SU-DHL-6 (cell line): ENCODE results near the gene PARP1.

Source experiments
- H2AFZ ChIP-seq: fragments of 200-600 bp; sonication (generic); 2 replicates; pipeline ENCODE4 v1.6.1; 2014; ENCODE audit warnings: low read depth, mild to moderate bottlenecking, moderate library complexity, mixed read lengths, antibody characterized with exemption, low read length; ENCODE audit not compliant: severe bottlenecking
- H3F3A ChIP-seq: fragments of 200-600 bp; shearing (Covaris generic); 2 replicates; pipeline ENCODE4 v1.6.0; 2016; ENCODE audit warnings: antibody characterized with exemption, mild to moderate bottlenecking; ENCODE audit not compliant: insufficient read depth
- H3K27ac ChIP-seq: fragments of 200-600 bp; sonication (generic); 2 replicates; pipeline ENCODE4 v1.5.1; 2016; ENCODE audit warnings: low read depth, mild to moderate bottlenecking, low read length, moderate library complexity, mixed read lengths
- H3K27me3 ChIP-seq: fragments of 200-600 bp; sonication (generic), shearing (Covaris generic); 2 replicates; pipeline ENCODE4 v1.6.0; 2014; ENCODE audit warnings: mild to moderate bottlenecking, low read length
- H3K36me3 ChIP-seq: fragments of 200-600 bp; sonication (generic); 2 replicates; pipeline ENCODE4 v1.6.1; 2014; ENCODE audit warnings: mild to moderate bottlenecking, low read length, mixed read lengths
- H3K4me2 ChIP-seq: fragments of 300-600, 200-600 bp; shearing (Covaris generic), sonication (generic); 2 replicates; pipeline ENCODE4 v1.6.0; 2014; ENCODE audit warnings: low read length, low read depth, mild to moderate bottlenecking; ENCODE audit not compliant: poor library complexity, severe bottlenecking
- H3K4me3 ChIP-seq: fragments of 200-600 bp; sonication (generic); 2 replicates; pipeline ENCODE4 v1.5.1; 2014; ENCODE audit warnings: antibody characterized with exemption, low read length, mild to moderate bottlenecking, mixed read lengths; ENCODE audit not compliant: insufficient read depth, poor library complexity, severe bottlenecking
- H3K79me2 ChIP-seq: fragments of 200-600 bp; sonication (generic); 2 replicates; pipeline ENCODE4 v1.6.1; 2014; ENCODE audit warnings: mild to moderate bottlenecking, low read length, moderate library complexity; ENCODE audit not compliant: insufficient read depth
- H3K9ac ChIP-seq: fragments of 200-600 bp; sonication (generic); 2 replicates; pipeline ENCODE4 v1.7.0; 2014; ENCODE audit warnings: mild to moderate bottlenecking, low read length
- H3K9me2 ChIP-seq: fragments of 200-600 bp; sonication (generic); replicated peaks from 2 replicates; pipeline ENCODE4 v1.6.1; 2014; ENCODE audit warnings: low read length; ENCODE audit not compliant: insufficient read depth
- H3K9me3 ChIP-seq: fragments of 200-600 bp; sonication (generic); 2 replicates; pipeline ENCODE4 v1.6.1; 2014; ENCODE audit warnings: low read length, mixed read lengths; ENCODE audit not compliant: insufficient read depth
- H4K20me1 ChIP-seq: fragments of 200-600 bp; sonication (generic); 2 replicates; pipeline ENCODE4 v1.6.1; 2014; ENCODE audit warnings: low read depth, mild to moderate bottlenecking, antibody characterized with exemption, low read length, moderate library complexity, mixed read lengths
- EZH2phosphoT487 ChIP-seq: fragments of 200-600 bp; sonication (generic), shearing (Covaris generic); conservative IDR thresholded peaks from 2 replicates; pipeline ENCODE4 v1.6.1; 2018; ENCODE audit warnings: mild to moderate bottlenecking, antibody characterized with exemption, low read length, moderate library complexity, mixed read lengths
- TF ChIP-seq, protein P1 (sequence below): fragments of 200-600 bp; sonication (generic); IDR thresholded peaks from one replicate; pipeline ENCODE4 v1.5.1; 2017; ENCODE audit warnings: antibody characterized with exemption, mild to moderate bottlenecking, low read length, moderate library complexity; ENCODE audit not compliant: insufficient read depth, poor library complexity, severe bottlenecking

Gene PARP1

DNA sequence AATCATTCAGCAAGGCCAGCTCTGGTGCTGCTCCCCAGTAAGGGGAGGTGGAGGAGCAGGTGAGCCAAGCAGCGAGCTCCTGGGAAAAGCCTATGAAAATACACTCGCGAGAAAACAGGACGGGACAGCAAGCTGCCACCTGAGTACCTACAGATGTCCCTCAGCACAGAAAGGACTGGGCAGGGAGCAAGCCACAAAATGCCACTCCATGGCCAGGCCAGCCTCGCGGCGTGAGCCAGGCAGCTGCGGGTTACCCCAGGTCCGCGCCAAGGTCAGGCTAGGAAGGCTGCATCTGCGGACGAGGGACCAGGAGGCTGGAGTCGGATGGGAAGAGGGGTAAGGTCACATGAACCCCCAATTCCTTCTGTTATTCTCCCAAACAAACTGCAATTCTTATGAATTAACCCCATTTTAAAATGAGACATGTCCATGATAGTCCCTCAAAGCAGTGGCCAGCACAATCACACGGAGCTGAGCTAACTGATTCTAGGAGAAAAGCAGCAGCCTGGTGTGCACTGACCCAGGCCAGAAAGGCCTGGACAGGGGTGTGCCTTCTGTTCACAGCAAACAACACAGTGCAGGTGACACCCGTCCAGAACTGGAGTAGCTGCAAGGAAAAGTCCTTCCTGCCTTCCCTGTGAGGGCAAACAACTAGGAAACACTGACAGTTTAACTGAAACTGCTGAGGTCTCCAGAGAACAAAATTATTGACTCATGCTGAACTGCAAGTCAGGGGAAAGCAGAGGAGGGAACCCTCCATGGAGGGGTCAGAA, 26.5 kb downstream of the PARP1 start:
- H3K9me3 ChIP-seq, result no peaks in the 10 kb centered on the region
- no peak overlapping the region for H3K4me2 ChIP-seq
- no peak overlapping the region for H3K9ac ChIP-seq
- H3F3A ChIP-seq, result peaks cover 4% of the 10 kb centered on the region; the same call in 1 of the 2 replicates
- H3K79me2 ChIP-seq, result no peaks in the 10 kb centered on the region
- TF ChIP-seq EZH2phosphoT487, result no peak
- TF ChIP-seq, protein P1, sequence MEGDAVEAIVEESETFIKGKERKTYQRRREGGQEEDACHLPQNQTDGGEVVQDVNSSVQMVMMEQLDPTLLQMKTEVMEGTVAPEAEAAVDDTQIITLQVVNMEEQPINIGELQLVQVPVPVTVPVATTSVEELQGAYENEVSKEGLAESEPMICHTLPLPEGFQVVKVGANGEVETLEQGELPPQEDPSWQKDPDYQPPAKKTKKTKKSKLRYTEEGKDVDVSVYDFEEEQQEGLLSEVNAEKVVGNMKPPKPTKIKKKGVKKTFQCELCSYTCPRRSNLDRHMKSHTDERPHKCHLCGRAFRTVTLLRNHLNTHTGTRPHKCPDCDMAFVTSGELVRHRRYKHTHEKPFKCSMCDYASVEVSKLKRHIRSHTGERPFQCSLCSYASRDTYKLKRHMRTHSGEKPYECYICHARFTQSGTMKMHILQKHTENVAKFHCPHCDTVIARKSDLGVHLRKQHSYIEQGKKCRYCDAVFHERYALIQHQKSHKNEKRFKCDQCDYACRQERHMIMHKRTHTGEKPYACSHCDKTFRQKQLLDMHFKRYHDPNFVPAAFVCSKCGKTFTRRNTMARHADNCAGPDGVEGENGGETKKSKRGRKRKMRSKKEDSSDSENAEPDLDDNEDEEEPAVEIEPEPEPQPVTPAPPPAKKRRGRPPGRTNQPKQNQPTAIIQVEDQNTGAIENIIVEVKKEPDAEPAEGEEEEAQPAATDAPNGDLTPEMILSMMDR, result no peak
- H3K9me2 ChIP-seq, result no peaks in the 10 kb centered on the region
- no peaks in the 10 kb centered on the region for H3K27me3 ChIP-seq
- peaks cover 40% of the 10 kb centered on the region for H3K36me3 ChIP-seq
- H4K20me1 ChIP-seq, result no peaks in the 10 kb centered on the region
- H2AFZ ChIP-seq, result no peak overlapping the region
- H3K27ac ChIP-seq, result no peak overlapping the region
- no peak overlapping the region for H3K4me3 ChIP-seq

DNA sequence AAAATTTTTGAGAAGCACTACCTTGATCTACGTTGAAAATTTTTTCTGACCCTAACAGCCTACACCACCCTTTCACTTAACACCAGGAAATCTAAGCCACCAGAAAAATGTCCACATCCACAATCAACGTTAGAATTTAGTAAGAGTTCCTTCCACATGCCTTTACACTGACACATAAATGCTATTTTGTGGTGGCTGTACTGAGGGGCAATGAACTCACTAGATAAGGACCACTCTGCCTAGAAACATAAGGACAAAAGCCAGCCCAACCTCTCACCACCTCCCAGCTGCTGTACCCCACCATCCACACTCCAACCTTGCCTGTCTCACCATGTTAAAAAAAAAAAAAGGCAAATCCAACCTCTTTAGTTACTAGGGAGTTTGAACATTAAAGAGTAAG, 29.8 kb downstream of the PARP1 start:
- Histone ChIP-seq H3K4me3 (no peak overlapping the region), H3K27ac (no peak overlapping the region), H3K27me3 (no peaks in the 10 kb centered on the region), H3K79me2 (no peaks in the 10 kb centered on the region; the same call in 1 of the 2 replicates), H3K36me3 (peaks cover 57% of the 10 kb centered on the region), H3K9ac (no peak overlapping the region), H3K9me2 (no peaks in the 10 kb centered on the region), H3K9me3 (no peaks in the 10 kb centered on the region), H4K20me1 (no peaks in the 10 kb centered on the region), H2AFZ (no peak overlapping the region), H3K4me2 (no peak overlapping the region), H3F3A (peaks cover 8% of the 10 kb centered on the region; the same call in 1 of the 2 replicates)
- TF ChIP-seq, protein P1, result no peak
- TF ChIP-seq EZH2phosphoT487, result no peak

DNA sequence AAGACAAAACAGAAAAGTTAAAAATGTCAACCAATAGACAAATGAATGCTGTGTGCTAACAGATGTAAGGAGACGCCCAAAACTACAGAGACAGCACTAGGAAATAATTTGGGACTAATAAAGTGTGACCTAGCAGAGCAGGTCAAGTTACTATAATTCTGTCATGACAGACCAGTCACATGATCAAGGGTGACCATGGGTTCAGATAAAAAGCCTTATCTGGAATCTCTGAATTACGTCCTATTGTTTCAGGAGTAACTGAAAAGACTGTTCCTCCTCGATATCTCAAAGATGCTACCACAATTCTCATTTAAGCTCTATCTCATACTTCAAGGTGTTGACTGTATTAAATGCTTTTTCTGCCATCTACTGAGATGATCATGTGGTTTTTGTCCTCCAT, 31.6 kb downstream of the PARP1 start:
- TF ChIP-seq EZH2phosphoT487, result no peak
- TF ChIP-seq, protein P1, result no peak
- H4K20me1 ChIP-seq, result no peaks in the 10 kb centered on the region
- H3K36me3 ChIP-seq, result peaks cover 50% of the 10 kb centered on the region
- H3K9me3 ChIP-seq, result no peaks in the 10 kb centered on the region
- H2AFZ ChIP-seq, result no peak overlapping the region
- H3K27ac ChIP-seq, result no peak overlapping the region
- no peak overlapping the region for H3K9ac ChIP-seq
- H3K79me2 ChIP-seq, result peaks cover 7% of the 10 kb centered on the region; the same call in 1 of the 2 replicates
- H3K9me2 ChIP-seq, result no peaks in the 10 kb centered on the region
- H3K4me3 ChIP-seq, result no peak overlapping the region
- peaks cover 8% of the 10 kb centered on the region; the same call in 1 of the 2 replicates for H3F3A ChIP-seq
- no peak overlapping the region for H3K4me2 ChIP-seq
- H3K27me3 ChIP-seq, result no peaks in the 10 kb centered on the region
